Gastrocnemius medialis (tissue), 4 donors: Measurements from ENCODE around the gene ADGRD1. TPM values are rescaled to one million over a fixed set of nuclear protein-coding genes. Genes with fewer than 3 reads are reported as not detected.

ENCODE experiments used
- ATAC-seq, 2 donors: fragments of 150-250 bp; one replicate each; pipeline ENCODE4 v1.9.1; 2016
- DNase-seq, 2 donors: peaks; one replicate each; pipeline ENCODE4 v3.0.0-alpha.2; 2019
- H3K27ac ChIP-seq, 4 donors: fragments of 200-600 bp; sonication (generic); 1 replicate in 1 of 4; 2 replicates in 3 of 4; pipeline ENCODE4 v1.5.1; 2016 to 2018; ENCODE audit warnings: mild to moderate bottlenecking in 2 of 4, moderate library complexity in 1 of 4
- H3K27me3 ChIP-seq, 3 donors: fragments of 200-600 bp; sonication (generic) in 2 of 3; 1 replicate in 1 of 3; 2 replicates in 2 of 3; pipeline versions ENCODE4 v1.5.1 to v1.6.0; 2016 to 2019; ENCODE audit warnings: mild to moderate bottlenecking in 1 of 3, moderate library complexity in 1 of 3
- H3K36me3 ChIP-seq, 2 donors: fragments of 200-600 bp; sonication (generic) in 1 of 2; one replicate each; pipeline ENCODE4 v1.5.1; 2017 to 2018
- H3K4me1 ChIP-seq, 2 donors: fragments of 200-600 bp; sonication (generic) in 1 of 2; one replicate each; pipeline ENCODE4 v1.5.1; 2016 to 2017; ENCODE audit warnings: mild to moderate bottlenecking in 2 of 2
- H3K4me3 ChIP-seq, 4 donors: fragments of 200-600 bp; sonication (generic) in 3 of 4; 1 replicate in 1 of 4; 2 replicates in 3 of 4; pipeline ENCODE4 v1.5.1; 2016 to 2019; ENCODE audit warnings: mild to moderate bottlenecking in 2 of 4
- H3K9me3 ChIP-seq, 3 donors: fragments of 200-600 bp; sonication (generic) in 2 of 3; 1 replicate in 1 of 3; 2 replicates in 2 of 3; pipeline ENCODE4 v1.5.1; 2016 to 2019
- CTCF ChIP-seq, 5 experiments: fragments of 450-650 bp in 3 of 5; fragments of 200-600 bp in 2 of 5; sonication (generic) in 2 of 5; IDR thresholded peaks in 4 of 5; conservative IDR thresholded peaks in 1 of 5; 1 replicate in 4 of 5; 2 replicates in 1 of 5; pipeline ENCODE4 v1.5.1; 2016 to 2019; ENCODE audit warnings: antibody characterized with exemption in 5 of 5, mild to moderate bottlenecking in 3 of 5, moderate library complexity in 3 of 5
- POLR2A ChIP-seq, 2 donors: fragments of 450-650 bp; IDR thresholded peaks; one replicate each; pipeline ENCODE4 v1.6.1; 2017; ENCODE audit warnings: antibody characterized with exemption in 2 of 2, mild to moderate bottlenecking in 2 of 2, moderate library complexity in 2 of 2
- in situ Hi-C, 4 donors: fragments of 200-750 bp; cut with MboI; loops; one replicate each; pipeline versions ENCODE4 v1.15.0 to v1.8.0; 2017; ENCODE audit warnings: low sequenced_read_pairs in 4 of 4
- intact Hi-C: fragments of 100-400 bp; cut with DNase I; formaldehyde crosslinking; loops from one replicate; pipeline ENCODE4 v1.15.1; 2023; ENCODE audit warnings: low total_unique reads
- total RNA-seq, 4 donors: library from RNA; depleted of rRNA; stranded (reverse); fragments of >200 nt; gene quantifications; one replicate each; pipeline versions ENCODE4 v1.1.0 to v1.2.3, GENCODE V29; 2016

Gene ADGRD1
- total RNA-seq, 4 donors from 2014 or later, result 5.3 to 9.6 (median 8.2) TPM

GRCh38 chr12:131087991-131088700 lies 134.4 kb downstream of the ADGRD1 start:
- TF ChIP-seq POLR2A (IDR thresholded peaks at IDR 0.05) (no peak), CTCF (IDR thresholded peaks at IDR 0.05 in 4 of 5, conservative IDR thresholded peaks at IDR 0.05 in 1 of 5) (no peak)
- H3K4me1 ChIP-seq, result no peaks in the 10 kb centered on the region
- no peak for DNase-seq
- no peaks in the 10 kb centered on the region for H3K9me3 ChIP-seq
- in situ Hi-C loops, result no loop called here
- no peaks in the 10 kb centered on the region for H3K27me3 ChIP-seq
- no peak overlapping the region for H3K27ac ChIP-seq
- no peaks in the 10 kb centered on the region for H3K36me3 ChIP-seq
- ATAC-seq, result no peak
- no peak overlapping the region for H3K4me3 ChIP-seq
- intact Hi-C loops, result no loop called here

DNA sequence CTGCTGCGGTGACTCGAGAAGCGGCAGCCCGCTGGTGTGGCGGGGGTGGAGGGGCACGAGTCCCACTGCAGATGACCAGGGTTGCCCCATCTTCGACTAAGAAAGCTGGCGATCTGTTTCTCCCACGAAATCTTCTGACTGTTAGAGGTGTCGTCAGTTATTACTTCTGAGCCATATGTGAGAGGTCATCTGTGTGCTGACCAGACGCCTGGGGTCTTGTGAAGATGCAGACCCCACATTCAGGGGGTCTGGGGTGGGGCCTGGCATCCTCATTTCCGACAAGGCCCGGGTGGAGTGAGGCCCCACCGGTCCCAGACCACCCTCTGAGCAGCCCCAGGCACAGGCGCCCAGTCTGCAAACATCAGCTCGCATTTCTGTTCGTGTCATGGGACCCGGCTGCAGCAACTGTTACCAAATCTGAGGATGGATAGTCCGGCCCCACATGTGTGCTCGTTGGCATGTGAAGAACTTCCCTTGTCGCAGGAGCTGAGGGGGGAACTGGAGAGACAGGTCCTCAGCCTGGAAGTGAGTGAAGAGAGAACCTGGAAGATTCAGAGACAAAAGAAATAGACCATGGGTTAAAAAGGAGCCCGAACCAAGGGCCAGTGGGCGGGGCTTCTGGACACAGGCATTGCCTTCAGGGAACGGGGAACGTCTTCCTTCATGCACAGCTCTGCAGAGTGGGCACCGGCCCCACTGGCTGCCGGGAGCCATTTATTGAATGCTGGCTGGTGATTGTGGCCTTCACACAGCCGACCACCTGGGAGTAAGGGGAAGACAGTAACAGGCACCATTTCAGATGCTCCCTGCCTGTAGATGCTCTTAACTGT lies 135.2 kb downstream of the ADGRD1 start:
- in situ Hi-C loops, result no loop called here
- Histone ChIP-seq H3K9me3 (no peaks in the 10 kb centered on the region), H3K4me1 (no peaks in the 10 kb centered on the region), H3K27me3 (no peaks in the 10 kb centered on the region), H3K36me3 (no peaks in the 10 kb centered on the region), H3K4me3 (no peak overlapping the region), H3K27ac (no peak overlapping the region)
- TF ChIP-seq POLR2A (IDR thresholded peaks at IDR 0.05), result no peak
- TF ChIP-seq CTCF (IDR thresholded peaks at IDR 0.05 in 4 of 5, conservative IDR thresholded peaks at IDR 0.05 in 1 of 5), result no peak
- DNase-seq (no peak), ATAC-seq (no peak)
- intact Hi-C loops, result no loop called here

DNA sequence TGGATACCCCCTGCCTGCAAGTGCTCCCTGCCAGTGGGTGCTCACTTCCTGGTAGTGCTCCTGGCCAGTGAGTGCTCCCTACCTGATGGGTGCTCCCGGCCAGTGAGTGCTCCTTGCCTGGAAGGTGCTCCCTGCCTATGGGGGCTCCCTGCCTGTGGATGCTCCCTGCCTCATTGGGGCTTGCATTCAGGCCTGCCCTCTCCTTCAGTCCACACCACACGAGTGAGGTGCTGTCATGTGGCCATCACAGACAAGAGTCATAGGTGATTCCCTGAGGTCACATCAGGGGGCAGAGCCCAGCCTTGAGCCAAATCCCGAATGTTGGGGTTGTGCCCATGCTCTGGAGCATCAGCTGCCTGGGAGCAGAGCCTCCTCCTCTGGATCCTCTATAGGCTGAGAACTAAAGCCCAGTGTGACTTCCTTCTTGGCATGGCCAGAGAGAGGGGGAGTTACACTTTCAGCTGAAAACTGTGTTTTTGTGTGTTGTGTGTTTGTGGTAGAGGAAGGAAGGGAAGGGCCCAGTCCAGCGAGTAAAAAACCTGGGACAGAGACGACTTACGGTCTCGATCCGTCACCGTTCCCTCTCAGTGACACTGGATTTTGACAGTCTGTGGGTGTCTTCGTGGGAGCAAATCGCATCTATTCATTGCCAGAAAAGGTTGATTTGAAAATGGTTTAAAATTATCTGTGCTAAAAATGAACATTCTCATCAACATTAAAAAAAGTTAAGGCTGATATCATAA lies 136.0 kb downstream of the ADGRD1 start:
- H3K27me3 ChIP-seq, result no peaks in the 10 kb centered on the region
- DNase-seq (no peak), ATAC-seq (no peak)
- no peaks in the 10 kb centered on the region for H3K36me3 ChIP-seq
- H3K4me1 ChIP-seq, result no peaks in the 10 kb centered on the region
- in situ Hi-C loops, result no loop called here
- no peak overlapping the region for H3K4me3 ChIP-seq
- TF ChIP-seq CTCF (IDR thresholded peaks at IDR 0.05 in 4 of 5, conservative IDR thresholded peaks at IDR 0.05 in 1 of 5) (no peak), POLR2A (IDR thresholded peaks at IDR 0.05) (no peak)
- H3K9me3 ChIP-seq, result no peaks in the 10 kb centered on the region
- intact Hi-C loops, result no loop called here
- no peak overlapping the region for H3K27ac ChIP-seq

- no peak overlapping the region for H3K27ac ChIP-seq
- H3K36me3 ChIP-seq, result no peaks in the 10 kb centered on the region
- intact Hi-C loops (no loop called here), in situ Hi-C loops (no loop called here)
- ATAC-seq (no peak), DNase-seq (no peak)
- TF ChIP-seq POLR2A (IDR thresholded peaks at IDR 0.05), result no peak
- no peak for TF ChIP-seq CTCF (IDR thresholded peaks at IDR 0.05 in 4 of 5, conservative IDR thresholded peaks at IDR 0.05 in 1 of 5)
- H3K9me3 ChIP-seq, result no peaks in the 10 kb centered on the region
- H3K4me1 ChIP-seq, result no peaks in the 10 kb centered on the region
- H3K27me3 ChIP-seq, result no peaks in the 10 kb centered on the region
- H3K4me3 ChIP-seq, result no peak overlapping the region
Measured at GRCh38 chr12:131090274-131091210, 136.8 kb downstream of the ADGRD1 start.
